H1 (cell line): ENCODE data around the gene ANK2.

Source experiments
- CEBPB ChIP-seq: IDR thresholded peaks from 2 replicates; pipeline ENCODE4 v1.6.1; 2012; ENCODE audit warnings: low read depth, low read length
- CTCF ChIP-seq, 3 experiments: IDR thresholded peaks; 1 replicate in 2 of 3; 2 replicates in 1 of 3; pipeline versions ENCODE4 v1.5.1 to v1.6.1; 2011; ENCODE audit warnings: low read length in 3 of 3, mild to moderate bottlenecking in 3 of 3, inconsistent platforms in 2 of 3, low read depth in 1 of 3, moderate library complexity in 1 of 3; ENCODE audit not compliant: insufficient read depth in 1 of 3; ENCODE audit errors: control extremely low read depth in 1 of 3
- EP300 ChIP-seq, 2 experiments: IDR thresholded peaks; 1 replicate in 1 of 2; 2 replicates in 1 of 2; pipeline ENCODE4 v1.6.1; 2011 to 2012; ENCODE audit warnings: low read depth in 2 of 2, low read length in 2 of 2, mild to moderate bottlenecking in 2 of 2, borderline replicate concordance in 1 of 2, inconsistent platforms in 1 of 2, moderate library complexity in 1 of 2
- FOSL1 ChIP-seq: IDR thresholded peaks from 2 replicates; pipeline ENCODE4 v1.6.1; 2011; ENCODE audit warnings: mild to moderate bottlenecking, low read depth, low read length, moderate library complexity; ENCODE audit not compliant: insufficient read depth
- NRF1 ChIP-seq: IDR thresholded peaks from 2 replicates; pipeline ENCODE4 v1.6.1; 2011; ENCODE audit warnings: mild to moderate bottlenecking, low read depth, low read length, improper control_type of control experiment
- POLR2A ChIP-seq, 2 experiments: IDR thresholded peaks; 1 replicate in 1 of 2; 2 replicates in 1 of 2; pipeline ENCODE4 v1.6.1; 2011; ENCODE audit warnings: low read depth in 2 of 2, low read length in 2 of 2, mild to moderate bottlenecking in 2 of 2; ENCODE audit errors: control extremely low read depth in 1 of 2
- POLR2AphosphoS5 ChIP-seq: IDR thresholded peaks from 2 replicates; pipeline ENCODE4 v1.6.1; 2011; ENCODE audit warnings: low read depth, low read length
- SIN3A ChIP-seq, 2 experiments: IDR thresholded peaks in 1 of 2; conservative IDR thresholded peaks in 1 of 2; 2 replicates each; pipeline ENCODE4 v1.6.1; 2011 to 2012; ENCODE audit warnings: low read length in 2 of 2, improper control_type of control experiment in 1 of 2, low read depth in 1 of 2, mild to moderate bottlenecking in 1 of 2
- TCF12 ChIP-seq: IDR thresholded peaks from 2 replicates; pipeline ENCODE4 v1.6.1; 2011; ENCODE audit warnings: low read depth, mild to moderate bottlenecking, low read length

- no peak for TF ChIP-seq CTCF (IDR thresholded peaks at IDR 0.05; ENCODE audit: control extremely low read depth in 1 of 3, insufficient read depth in 1 of 3, low read depth in 1 of 3, low read length in 3 of 3)
- TF ChIP-seq SIN3A (conservative IDR thresholded peaks at IDR 0.05 in 1 of 2, IDR thresholded peaks at IDR 0.05 in 1 of 2; ENCODE audit: low read depth in 1 of 2, low read length in 2 of 2) = no peak
- no peak for TF ChIP-seq POLR2AphosphoS5
- no peak for TF ChIP-seq FOSL1
- TF ChIP-seq POLR2A (IDR thresholded peaks at IDR 0.05; ENCODE audit: control extremely low read depth in 1 of 2, low read depth in 2 of 2, low read length in 2 of 2) = no peak
- TF ChIP-seq NRF1 = no peak
- no peak for TF ChIP-seq EP300 (IDR thresholded peaks at IDR 0.05; ENCODE audit: borderline replicate concordance in 1 of 2, low read depth in 2 of 2, low read length in 2 of 2)
- TF ChIP-seq TCF12 = no peak
- no peak for TF ChIP-seq CEBPB
Observed at GRCh38 chr4:113173793-113174264, 124.4 kb downstream of the ANK2 start.
